Fibroblast of gingiva (primary cell): Measurements from ENCODE around the gene RTP2.
"Not testable (repeated sequence)": the region's sequence is repeated elsewhere in the genome, so short reads cannot be mapped to it uniquely, and the experiment has no call there.

Experiments used
- DNase-seq: peaks from one replicate; pipeline ENCODE4 v3.0.0-alpha.2; 2011; ENCODE audit warnings: low read depth

Gene RTP2

DNA sequence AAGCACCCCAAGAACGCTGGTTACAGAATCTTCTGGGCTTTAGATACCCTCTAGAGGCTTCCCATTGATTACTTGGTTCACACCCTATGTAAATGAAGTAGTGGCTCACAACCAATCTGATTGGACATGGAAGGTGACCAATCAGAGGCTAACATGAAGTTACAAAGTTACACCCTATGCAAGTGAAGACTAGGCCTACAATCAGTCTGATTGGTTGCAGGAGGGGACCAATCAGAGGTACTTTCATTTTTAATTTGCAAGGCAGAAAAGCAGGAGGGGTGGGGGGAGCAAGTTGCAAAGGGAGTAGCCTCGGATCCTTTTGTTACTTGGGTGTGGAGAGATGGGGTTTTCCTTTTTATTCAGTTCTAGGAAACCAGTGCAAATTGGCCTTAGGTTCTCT, 11.1 kb upstream of the RTP2 start:
- DNase-seq: peak; percentile 60

DNA sequence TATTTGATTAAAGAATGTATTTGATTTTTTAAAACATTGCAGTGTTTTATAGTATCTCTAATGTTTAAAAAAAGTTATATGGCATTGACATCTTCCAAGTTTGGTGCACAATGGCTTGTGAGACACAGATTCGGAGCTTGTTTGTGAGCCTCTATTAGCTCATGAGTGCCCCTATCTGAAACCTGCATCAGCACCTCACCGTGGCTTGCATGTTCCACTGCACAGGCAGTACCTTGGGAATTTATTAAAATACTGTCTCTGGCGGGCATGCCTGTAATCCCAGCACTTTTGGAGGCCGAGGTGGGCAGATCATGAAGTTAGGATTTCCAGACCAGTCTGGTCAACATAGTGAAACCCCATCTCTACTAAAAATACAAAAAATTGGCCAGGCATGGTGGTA, 6.8 kb upstream of the RTP2 start:
- DNase-seq: no peak

DNA sequence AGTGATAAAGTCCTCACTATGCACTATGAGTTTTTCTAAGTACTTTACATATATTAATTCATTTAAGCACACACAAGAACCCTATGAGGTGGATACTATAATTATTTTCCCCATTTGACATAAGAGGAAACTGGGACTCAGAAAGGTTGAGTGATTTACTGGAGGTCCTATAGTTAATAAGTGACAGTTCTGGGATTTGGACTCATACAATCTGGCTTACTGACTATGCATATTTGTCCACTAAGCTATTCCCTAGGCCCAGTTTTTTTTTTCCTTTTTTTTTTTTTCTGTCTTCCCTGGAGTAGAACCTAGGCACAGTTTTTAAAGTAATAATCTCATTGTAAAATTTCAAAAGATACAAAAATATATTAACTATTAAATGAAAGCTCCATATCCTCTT, 6.3 kb upstream of the RTP2 start:
- DNase-seq: no peak

DNA sequence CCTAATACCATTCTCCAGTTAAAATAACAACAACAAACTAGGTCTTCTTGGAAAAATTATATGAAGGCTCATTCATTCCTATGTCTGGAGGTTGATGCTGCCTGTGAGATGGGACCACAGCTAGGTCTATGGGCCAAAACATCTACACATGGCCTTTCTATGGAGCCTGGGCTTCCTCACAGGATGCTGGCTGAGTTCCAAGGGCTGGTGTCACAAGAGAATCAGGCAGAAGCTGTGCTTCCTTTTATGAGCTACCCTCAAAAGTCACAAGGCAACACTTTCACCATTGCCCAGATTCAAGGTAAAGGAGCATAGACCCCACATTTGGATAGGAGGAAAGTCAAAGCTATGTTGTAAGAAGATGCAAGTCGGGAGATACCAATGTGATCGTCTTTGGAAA, 4.6 kb upstream of the RTP2 start:
- no peak for DNase-seq

DNA sequence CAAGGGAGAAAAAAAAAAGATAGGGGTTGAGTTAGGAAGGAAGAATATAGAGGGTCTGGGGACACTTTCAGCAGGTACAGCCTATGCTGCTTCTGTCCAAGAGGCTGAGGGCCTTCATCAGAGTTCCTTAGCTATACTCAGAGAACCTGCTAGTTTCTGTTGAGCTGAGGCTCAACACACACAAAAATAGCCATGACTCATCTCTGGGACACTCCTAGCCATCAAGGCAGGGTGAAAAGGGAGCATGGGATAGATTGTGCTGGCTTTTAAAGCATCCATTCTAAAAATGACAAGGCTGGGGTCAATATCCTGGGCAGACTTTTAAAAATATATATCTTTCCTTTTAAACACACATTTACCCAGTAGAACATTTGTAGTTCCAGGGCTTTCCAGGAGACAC, 2.8 kb upstream of the RTP2 start:
- no peak for DNase-seq

DNA sequence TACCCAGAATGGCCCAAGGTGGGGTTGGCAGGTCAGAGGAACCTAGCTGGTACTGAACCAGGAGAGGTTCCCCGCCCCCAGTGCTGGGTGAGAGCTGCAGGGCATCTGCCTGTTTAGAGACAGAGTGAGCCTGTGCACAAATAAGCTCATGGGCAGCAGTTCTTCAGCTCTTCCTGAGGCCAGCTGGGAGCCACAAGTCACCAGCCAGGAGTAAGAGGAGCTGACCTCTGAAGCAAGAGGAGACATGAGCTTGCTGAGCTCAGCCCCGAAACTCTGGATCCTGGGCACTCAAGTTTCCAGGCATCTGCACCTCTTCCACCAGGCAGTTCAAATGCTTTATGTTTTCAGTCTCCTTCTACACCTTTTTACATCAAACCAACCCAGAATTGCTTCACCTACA, 2.1 kb downstream of the RTP2 start:
- DNase-seq: no peak

DNA sequence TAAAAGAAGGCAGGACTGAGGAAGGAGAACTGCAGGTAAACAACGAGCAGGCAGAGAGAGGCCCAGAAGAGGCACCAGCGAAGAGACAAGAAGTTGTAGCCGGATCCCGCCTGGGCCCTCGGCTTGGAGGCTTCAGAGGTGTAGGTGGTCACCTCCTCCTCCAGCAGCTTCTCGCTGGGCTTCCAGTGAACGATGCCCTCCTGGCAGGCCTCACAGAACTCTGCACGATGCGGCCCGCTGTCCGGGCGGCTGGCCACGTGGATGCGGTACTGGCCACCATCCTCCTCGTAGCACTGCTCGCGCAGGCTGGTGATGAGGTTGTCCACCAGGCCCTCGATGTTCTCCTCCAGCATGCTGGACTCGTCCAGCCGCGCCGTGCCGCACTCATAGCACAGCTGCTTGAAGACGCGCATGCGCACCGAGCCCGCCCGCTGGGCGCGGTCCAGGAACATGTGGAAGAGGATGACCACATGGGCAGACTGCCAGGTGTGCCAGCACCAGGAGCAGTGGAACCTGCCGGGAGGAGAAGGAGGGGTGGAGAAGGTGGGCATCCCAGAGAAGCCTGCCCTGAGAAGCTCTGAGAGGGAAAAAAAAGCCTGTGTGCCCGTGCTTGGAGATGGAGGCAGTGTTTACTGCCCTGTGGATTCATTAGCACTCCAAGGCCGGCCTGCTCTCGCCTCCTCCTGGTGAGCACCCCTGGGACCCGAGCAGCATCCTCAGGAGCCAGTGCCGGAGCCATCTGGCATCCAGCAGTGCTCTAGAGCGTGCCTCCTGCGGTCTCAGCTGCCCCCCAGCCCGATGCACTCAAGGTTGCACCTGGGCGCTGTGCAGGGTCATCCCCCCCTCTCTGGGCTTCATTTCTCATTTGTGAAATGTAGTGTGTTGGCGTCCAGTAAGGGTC, 3.6 kb downstream of the RTP2 start:
- no peak for DNase-seq

DNA sequence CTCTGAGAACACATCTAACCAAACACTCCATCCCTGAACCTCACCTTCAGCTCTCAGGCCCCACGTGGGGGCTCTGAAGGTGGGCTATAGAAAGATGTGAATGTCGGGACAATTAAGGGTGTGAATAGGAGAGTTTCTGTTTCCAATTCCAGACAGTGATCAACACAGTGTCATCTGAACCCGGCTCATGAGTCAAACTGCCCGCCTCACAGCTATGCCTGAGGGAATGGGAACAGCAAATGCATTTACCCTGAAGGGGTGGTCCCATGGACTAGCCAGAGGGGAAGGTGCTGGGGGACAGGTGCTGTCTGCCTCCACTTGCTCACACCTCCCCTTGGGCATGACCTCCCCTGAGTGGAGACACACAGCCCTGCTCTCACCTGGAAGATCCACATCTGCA, 6.3 kb downstream of the RTP2 start:
- DNase-seq: no peak

DNA sequence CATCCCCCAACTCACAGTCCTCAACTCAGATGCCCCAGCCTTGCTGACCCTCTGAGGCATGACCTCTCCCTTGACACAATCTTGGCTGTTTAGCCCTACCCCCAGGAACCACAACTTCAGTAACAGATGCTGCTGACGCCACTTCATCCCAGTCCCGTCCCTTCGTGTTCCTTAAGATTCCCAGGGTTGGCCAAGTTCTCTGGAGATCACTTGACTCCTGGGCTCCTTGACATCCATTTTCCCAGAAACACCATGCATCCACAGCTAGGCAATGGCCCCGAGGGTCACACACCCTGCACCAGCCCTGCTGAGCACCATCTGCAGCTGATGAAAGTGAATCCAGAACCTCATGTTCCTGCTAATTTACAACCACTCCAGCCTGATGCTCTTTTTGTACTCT, 6.9 kb downstream of the RTP2 start:
- DNase-seq: no peak

DNA sequence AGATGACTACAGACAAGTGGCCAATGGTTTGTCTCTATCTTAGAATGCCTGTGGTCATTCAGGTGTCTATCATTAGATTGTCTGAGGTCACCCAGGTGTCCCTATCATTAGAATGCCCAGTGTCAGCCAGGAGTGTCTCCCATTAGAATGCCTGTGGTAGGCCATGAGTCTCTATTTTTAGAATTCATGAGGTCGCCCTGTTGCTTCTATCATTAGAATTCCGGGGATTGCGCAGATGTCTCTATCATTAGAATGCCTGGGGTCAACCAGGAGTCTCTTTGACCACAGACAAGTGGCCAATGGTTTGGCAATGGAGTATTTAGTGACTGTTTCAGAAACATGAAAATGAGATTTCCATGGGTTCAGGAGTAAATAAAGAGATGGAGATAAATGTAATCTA, 7.6 kb downstream of the RTP2 start:
- no peak for DNase-seq

DNA sequence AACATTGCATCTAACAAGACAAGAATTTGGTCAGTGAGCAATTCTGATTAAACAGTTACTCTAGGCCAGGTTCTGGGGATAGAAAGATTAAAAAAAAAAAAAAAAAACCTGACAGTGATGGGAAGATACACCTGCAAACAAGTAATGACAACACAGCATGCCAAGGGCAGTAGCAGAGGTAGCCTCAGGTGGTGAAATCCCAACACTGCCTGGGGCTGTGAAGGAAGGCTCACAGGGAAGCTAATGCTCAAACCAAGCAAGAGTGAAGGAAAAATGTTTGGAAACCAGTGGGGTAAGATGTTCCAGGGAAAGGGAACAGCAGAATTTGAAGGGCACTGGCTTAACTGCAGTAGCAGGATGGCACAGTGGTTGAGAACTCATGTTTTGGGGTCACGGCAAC, 8.9 kb downstream of the RTP2 start:
- no peak for DNase-seq

DNA sequence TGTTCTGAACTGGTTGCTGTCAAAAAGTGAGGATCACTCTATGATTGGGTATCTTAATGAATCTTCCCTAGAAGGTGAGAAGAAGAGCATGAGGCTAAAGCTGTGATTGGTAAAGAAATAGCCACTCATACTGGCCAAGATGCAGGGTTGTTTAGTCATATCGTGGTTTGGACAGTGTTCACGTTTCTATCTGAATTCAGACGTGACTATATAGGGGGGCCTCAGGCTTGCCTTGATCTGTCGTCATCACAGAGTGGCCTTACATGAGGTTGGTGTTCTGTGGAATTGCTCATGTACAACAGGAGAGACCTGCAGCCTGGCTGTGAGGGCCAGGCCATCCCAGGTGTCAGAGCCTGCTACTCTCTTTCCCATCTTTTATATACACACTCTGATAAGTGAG, 12.4 kb downstream of the RTP2 start:
- DNase-seq: peak; percentile 25

DNA sequence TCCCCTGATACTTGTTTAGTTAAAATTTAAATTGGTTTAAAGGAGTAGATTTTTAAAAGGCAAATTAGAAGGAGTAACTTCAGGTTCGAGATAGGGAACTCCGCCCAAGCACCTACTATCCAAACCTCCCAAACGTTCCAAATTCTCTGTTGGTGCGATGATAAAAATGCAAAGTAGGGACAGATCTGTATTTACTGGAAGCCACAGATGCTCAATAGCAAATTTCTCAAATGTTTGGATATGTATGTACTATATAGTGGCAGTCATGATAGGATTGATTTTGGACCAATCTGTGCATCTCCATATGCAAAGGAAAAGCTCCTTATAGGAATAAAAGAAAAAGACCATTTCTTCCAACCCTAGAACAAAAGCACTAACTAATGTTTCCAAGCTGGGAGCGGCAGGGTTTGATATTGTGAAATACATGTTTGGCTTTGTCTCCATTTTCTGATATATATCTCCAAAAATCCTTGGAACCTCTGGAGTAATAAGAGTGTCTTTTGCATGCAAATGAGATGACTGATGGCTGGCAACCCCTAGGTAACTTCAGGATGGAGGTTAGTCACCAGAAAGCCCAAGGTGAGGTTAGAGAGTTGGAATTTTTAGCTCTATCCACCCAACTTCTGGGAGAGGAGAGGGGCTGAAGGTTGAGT, 15.6 kb downstream of the RTP2 start:
- DNase-seq: no peak

DNA sequence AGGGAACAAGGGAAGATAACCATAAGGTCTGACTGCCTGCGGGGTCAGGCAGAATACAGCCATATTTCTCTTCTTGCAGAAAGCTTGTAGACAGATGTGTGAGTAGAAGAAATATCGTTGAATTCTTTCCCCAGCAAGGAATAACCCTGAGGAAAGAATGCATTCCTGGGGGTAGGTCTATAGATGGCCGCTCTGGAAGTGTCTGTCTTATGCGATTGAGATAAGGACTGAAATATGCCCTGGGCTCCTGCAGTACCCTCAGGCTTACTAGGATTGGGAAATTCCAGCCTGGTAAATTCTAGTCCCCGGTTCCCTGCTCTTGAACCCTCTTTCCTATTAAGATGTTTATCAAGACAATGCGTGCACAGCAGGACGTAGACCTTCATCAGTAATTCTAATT, 16.4 kb downstream of the RTP2 start:
- DNase-seq: no peak

DNA sequence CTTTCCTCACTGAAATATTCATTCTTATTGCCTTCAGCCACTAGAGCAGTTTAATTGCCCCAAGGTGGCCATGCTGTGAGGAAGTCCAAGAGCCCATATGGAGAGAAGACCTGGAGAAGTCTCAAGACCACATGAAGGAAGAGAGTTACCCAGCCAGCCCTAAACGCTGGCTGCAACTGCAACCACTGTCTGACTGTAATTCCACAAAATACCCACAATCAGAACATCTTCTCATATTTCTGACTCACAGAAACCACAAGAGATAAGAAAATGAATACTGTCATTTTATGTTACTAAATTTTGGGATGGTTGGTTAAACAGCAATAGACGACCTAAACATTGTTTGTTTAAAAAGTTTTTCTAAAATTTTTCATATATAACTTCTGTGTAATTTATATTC, 17.5 kb downstream of the RTP2 start:
- DNase-seq: no peak

DNA sequence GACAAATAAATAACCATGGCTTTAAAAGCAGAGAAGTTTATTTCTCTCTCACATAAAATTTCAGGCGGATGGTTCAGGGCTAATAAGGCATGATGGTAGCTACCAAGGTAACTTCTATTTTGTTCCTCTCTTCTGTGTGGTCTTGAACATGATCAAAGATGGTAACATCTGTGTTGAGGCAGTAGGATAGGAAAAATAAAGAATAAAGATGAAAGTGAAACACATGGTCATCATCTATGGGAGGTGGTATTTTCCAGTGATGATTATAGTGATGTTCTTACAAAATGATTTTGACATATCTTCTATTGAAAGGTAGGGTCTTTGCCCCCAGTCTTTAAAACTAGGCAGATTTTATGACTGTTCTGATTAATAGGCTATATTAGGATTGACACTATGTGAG, 17.9 kb downstream of the RTP2 start:
- no peak for DNase-seq

DNA sequence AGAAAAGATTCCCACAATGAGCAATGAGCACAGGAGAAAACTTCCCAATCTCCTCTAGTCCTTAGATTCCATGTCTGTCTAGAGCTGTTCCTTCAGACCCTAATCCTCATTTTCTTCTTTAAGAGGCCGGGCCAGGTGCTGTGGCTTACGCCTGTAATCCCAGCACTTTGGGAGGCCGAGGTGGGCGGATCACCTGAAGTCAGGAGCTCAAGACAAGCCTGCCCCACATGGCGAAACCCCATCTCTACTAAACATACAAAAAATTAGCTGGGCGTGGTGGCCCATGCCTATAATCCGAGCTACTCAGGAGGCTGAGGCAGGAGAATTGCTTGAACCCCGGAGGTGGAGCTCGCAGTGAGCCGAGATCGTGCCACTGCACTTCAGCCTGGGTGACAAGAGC, 20.6 kb downstream of the RTP2 start:
- DNase-seq: not testable (repeated sequence)

DNA sequence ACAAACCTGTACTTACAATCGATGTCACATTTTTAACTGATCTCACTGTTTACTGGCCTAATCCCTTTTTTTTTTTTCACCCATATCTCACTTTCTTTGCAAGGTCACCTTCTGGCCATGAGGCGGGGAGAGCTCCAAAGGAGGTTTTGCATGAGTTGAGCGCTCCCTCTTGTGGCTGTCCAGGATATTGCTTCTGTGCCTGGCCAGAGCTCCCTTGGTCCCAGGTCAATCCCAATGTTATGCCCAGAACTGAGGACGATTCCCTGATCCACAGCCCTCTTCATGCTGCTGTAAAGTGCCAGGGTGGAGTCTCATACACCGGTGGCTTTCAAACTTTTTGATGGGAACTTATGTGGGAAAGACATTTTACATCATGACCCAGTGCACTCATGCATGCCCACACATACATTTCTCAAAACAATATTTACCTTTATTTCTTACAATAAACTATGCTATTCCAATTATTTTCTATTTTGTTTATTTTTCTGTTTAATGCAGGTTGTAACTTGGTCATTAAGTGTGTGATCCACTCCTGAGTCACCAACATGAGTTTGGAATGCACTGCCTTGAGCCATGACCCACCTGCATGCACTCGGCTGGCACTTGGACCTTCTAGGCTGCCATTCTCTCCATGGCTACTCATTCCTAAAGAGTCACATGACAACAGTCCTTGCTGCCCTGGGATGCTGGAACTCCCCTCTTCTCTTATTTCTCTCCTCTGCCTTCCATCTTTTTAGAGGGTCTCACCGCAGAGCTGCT, 22.5 kb downstream of the RTP2 start:
- DNase-seq: peak; percentile 63

DNA sequence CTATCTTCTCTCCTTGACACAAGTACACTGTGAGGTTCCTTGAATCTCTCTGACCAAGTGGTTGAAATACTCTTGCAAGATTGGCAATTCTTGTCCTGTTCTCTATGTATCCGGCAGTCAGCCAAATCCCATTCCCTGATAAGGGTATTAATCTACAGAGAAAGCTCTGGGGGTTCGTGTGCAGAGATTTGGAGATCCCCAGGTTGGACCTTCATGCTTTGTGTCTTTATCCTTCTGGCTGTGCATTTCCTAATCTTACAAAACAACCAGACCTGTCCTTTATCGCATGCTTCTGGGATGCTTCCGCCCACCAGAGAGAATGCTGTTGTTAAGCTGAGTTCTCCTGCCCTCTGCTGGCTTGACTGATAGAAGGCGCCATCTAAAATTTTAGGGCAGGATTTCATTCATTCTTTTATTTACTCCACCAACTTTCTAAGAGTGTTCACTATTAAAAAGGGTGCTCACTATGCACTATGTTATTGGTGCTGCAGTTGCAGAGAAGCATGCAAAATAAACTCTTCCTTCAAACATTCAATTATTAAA, 23.6 kb downstream of the RTP2 start:
- DNase-seq: peak; percentile 56

DNA sequence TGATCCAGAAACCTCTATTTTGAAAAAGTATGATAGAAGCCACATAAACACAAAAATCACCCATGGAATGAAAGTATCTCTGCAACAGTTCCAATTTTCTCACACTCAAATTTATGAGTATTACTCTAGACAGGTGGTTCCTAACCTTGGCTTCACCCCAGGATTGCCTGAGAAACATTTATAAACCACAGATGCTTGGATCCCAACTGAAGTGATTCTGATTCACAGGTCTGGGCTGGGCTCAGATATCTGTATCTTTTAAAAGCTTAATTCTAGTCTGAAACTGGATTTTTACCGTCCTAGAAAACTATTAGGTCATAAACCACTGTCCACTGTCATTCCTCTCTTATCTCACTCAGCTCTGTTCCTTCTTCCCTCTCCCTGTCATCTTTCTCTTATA, 24.8 kb downstream of the RTP2 start:
- no peak for DNase-seq

DNA sequence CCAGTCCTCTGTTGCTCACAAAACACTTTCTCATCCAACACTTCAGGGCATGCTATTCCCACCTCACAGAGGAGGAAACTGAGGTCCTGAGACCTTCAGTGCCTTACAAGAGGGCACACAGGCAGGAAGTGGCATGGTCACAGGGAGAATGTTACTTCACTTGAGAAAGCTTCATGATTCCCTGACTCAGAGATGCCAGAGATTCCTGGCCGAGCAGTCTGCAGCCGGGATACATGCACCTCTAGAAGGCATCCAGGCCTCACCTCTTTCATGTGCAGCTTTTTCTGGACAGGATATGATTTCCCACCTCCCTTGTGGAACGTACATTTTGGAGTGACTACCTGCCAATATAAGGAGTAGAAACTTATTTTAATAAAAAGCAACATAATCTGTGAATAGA, 29.3 kb downstream of the RTP2 start:
- DNase-seq: no peak

DNA sequence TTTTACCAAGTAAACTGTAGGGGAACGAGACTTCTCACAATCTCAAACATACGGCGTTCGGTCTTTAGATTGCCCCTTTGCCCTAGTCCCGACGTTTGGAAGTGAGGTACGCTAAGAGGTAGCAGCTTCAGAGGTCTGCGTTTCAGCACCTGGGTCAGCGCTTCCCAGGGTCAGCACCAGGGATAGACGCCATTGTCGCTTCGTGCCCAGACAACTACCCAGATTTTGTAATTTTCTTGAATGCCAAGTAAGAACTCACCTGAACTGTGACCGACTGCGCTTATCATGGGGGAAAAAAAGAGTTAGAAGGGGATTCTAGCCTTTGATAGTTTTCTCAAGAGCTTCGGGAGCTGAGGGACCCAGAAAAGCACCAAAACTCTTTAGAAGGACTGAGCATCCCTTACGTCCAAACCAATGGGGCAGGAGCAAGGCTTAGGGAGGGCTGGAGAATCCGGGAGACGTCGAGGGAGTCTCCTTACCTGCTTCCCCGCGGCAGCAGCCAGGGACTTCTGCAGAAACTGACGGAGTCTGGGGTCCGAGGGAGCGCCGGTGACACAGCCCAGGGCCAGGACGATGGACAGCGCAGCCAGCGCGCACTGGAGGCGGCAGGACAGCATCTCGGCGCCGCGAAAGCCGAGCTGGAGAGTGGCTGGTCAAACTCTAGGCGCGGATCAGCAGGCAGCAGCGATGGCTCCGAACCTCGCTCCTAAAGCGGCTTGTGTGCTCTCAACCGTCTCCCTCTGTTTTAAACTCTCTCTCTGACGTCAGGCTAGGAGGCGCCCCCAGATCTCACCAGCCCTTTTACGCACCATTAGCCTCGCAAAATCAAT, 32.5 kb downstream of the RTP2 start, which contains the start of gene SST:
Gene SST (minus strand): TSS at position 720 of the 830 bp plus-strand sequence. CDS start 103 bp downstream, at position 617.
- DNase-seq: peak; percentile 33
